Hindlimb muscle (tissue), 1 donor: ENCODE results near the gene GANC. TPM values are rescaled to one million over a fixed set of nuclear protein-coding genes. Genes with fewer than 3 reads are reported as not detected.
"Not testable (repeated sequence)": the region's sequence is repeated elsewhere in the genome, so short reads cannot be mapped to it uniquely, and the experiment has no call there.

Source experiments
- DNase-seq: peaks from one replicate; pipeline ENCODE4 v3.0.0-alpha.2; 2013
- polyA plus RNA-seq: library from polyadenylated mRNA; unstranded; fragments of 120-200 nt; gene quantifications from one replicate; pipeline ENCODE4 v1.2.1, GENCODE V29; 2013; ENCODE audit not compliant: insufficient read length

GANC gene
- polyA plus RNA-seq, 1 donor, result 17.0 TPM

DNA sequence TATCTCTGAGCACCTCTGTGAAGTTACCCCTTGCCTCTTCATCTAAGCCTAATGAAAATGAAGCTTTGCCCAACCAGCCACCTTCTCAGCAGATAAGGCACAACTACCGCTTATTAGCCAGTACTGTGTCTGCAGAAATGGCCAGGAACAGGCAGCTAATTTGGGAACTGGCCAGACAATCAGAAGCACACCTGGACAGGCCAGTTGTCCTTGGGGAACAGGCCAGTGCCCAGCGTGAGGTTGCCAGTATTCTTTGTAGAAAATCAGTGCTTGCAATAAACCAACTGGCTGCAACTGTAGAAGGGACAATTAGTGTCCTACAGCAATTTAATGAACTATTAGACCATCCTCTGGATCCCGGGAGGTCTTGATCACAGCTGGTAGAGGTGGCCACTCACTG is 10.7 kb downstream of the GANC start:
- no peak for DNase-seq

DNA sequence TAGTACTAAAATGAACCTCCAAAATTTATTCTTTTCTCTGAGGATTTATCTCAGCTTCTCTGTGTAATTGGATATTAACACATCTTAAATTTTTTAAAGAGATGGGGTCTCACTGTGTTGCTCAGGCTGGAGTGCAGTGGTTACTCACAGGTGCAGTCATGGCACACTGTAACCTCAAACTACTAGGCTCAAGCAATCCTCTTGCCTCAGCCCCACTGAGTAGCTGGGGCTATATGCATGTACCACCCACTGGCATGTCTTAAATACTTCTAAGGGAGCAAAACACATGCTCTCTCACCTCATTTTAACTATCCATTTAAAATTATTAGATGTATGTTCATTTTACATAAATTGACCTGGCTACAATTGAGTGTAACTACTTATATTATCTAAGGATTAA is 11.6 kb downstream of the GANC start:
- no peak for DNase-seq

DNA sequence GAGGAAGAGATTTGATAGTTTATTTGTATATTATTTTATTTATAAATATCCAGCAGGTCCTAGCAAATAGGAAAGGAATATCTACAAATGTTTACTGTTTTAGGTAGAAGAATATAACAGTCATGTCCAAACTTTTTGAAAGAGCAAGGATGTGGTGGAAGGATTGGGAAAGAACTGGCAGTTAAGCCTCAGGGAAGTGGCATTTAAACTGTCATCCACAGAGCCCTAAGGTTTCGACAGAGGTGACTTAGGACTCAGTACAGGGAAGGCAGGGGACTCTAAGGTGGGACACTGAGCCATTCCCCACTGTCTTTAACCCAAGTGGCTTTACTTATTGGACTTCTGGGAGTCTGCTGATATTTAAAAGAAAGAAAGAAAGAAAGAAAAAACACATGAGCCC is 12.0 kb downstream of the GANC start:
- DNase-seq, result no peak

DNA sequence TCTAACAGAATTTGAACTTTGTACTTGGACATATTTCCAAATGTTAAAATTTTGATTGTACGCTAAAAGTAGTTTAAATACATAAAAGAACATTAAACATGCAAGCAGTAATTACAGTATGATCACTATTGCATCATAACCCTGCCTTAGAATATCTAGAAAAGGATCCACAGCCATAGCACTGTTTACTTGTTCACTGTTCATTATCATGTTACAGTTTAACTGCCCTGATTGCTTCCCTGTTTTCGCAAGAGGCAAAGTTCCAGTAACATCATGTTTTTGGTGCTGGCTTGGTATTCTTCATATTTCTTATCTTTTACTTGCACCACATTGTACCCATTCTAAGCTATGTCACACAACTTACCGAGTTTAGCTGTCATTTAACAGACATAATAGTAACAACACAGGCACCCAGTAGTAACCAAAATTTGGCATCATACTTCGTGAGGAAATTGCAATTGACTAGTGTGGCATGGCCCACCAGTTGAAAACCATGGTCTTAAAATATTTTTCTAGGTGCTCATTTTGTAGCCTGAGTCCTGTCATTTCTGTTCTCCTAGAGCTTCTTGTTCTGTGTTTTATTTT is 13.5 kb downstream of the GANC start:
- no peak for DNase-seq

GRCh38 chr15:42287931-42288330 is 14.9 kb downstream of the GANC start:
- DNase-seq, result no peak

GRCh38 chr15:42289166-42289565 is 16.2 kb downstream of the GANC start:
- DNase-seq, result no peak

- DNase-seq, result not testable (repeated sequence)
Observed at GRCh38 chr15:42301004-42301403, 28.0 kb downstream of the GANC start.

- DNase-seq, result no peak
Observed at GRCh38 chr15:42306681-42307080, 33.7 kb downstream of the GANC start.

- DNase-seq, result no peak
Observed at GRCh38 chr15:42313463-42313862, 40.5 kb downstream of the GANC start.

GRCh38 chr15:42314818-42315217 is 41.8 kb downstream of the GANC start:
- DNase-seq, result no peak

GRCh38 chr15:42315521-42315920 is 42.5 kb downstream of the GANC start:
- no peak for DNase-seq

GRCh38 chr15:42316282-42316805 is 43.3 kb downstream of the GANC start:
- not testable (repeated sequence) for DNase-seq

GRCh38 chr15:42319206-42319605 is 46.2 kb downstream of the GANC start:
- no peak for DNase-seq

DNA sequence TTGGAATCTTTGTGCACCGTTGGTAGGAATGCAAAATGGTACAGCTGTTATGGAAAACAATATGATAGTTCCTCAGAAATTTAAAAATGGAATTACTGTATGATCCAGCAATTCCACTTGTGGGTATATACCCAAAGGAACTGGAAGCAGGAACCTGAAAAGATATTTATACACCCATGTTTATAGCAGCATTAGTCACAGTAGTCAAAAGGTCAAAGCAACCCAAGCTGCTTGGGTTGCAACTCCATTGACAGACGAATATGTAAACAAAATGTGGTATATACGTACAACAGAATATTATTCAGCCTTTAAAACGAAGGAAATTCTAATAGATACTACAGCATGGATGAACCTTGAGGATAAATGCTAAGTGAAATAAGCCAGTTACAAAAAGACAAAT is 51.3 kb downstream of the GANC start:
- DNase-seq, result no peak

DNA sequence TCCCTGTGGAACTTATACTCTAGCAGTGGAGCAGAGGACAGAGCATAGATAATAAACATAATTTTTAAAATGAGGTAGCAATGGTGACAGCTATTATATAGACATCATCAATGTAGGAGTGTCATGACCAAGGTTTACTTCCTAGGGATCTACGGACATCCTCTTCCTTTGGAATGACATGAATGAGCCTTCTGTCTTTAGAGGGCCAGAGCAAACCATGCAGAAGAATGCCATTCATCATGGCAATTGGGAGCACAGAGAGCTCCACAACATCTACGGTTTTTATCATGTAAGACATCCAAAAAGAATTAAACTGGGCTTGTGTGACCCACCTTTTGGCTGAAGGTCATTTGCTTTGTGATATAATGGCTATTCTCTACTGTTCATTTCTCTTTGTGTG is 56.2 kb downstream of the GANC start:
- no peak for DNase-seq

DNA sequence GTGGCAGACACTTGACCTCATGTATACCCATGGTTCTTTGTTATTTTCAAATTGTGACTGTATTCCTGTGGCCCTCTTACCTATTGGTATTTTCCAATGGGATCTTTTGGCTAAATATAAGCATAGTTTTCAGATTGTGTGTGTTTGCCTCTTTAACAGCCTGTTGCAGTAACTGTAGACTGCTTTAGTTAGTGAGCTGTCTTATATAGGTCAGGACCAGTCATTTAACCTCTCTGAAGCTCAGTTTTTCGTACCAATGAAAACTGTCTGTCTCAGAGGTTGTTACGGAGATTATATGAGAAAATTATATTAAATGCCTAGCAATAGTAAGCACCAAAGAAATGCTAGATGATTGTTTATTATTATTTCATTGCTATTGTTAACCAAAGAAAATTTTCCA is 57.0 kb downstream of the GANC start:
- no peak for DNase-seq

GRCh38 chr15:42331235-42331634 is 58.2 kb downstream of the GANC start:
- no peak for DNase-seq

DNA sequence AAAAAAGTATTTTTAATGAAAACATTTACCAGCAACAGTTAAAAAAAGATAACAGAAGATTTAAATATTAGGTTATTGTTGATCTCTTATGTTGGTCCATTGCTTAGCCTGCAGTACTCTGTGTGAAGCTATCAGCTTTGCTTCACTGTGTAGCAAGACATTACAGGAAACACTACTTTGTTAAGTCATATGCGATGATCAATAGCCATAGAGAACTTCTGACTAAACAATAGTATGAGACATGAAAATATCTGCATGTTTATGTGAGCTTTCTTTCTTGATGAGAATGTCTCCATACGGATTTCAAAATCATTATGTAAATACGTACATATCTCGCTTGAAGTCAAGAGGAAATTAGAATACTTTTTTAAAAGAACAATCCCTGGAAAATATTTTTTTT is 59.3 kb downstream of the GANC start:
- no peak for DNase-seq

DNA sequence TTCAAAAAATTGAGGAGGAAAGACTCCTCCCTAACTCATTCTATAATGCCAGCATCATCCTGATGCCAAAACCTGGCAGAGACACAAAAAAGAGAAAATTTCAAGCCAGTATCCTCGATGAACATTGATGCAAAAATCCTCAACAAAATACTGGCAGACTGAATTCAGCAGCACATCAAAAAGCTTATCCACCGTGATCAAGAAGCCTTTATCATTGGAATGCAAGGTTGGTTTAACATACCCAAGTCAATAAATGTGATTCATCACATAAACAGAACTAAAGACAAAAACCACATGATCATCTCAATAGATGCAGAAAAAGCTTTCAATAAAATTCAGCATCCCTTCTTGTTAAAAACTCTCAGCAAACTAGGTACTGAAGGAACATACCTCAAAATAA is 62.1 kb downstream of the GANC start:
- DNase-seq, result no peak

- DNase-seq, result not testable (repeated sequence)
Observed at GRCh38 chr15:42336650-42337049, 63.6 kb downstream of the GANC start.

GRCh38 chr15:42337104-42337503 is 64.1 kb downstream of the GANC start:
- DNase-seq, result not testable (repeated sequence)

- DNase-seq, result no peak
Observed at GRCh38 chr15:42338500-42338899, 65.5 kb downstream of the GANC start.

- DNase-seq, result no peak
Observed at GRCh38 chr15:42343596-42344232, 70.7 kb downstream of the GANC start.

DNA sequence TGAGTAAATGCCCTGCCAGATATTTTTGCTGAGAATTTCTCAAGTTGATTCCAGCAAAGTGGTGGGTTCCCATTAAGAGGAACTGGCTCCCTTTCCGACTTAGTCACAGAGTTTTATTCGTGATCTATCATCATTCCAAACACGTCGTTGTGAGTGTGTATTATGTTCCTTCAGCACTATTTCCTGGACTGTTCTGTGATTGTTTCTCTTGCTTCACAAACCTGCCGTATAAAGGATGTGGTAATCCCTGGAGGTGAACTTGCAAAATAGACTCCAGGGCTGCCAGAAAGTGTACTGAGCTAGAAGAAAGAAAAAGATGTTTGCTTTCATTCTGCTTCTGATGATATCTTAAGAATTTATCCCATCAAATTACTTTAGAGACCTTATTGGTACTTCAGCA is 71.8 kb downstream of the GANC start:
- DNase-seq, result no peak

- DNase-seq, result no peak
Observed at GRCh38 chr15:42345504-42345903, 72.5 kb downstream of the GANC start.
